ENCODE results near the gene LANCL2. TPM values are rescaled to one million over a fixed set of nuclear protein-coding genes. Genes with fewer than 3 reads are reported as not detected.

The LANCL2 gene
- total and polyA plus RNA-seq, 2 experiments from 2014 or later: 7.3 to 10.7 TPM

- DNase-seq (ENCODE audit: low spot score): no peak
- no peak for ATAC-seq
- H3K27ac Mint-ChIP-seq: no peak overlapping the region
- no peaks in the 10 kb centered on the region for H3F3A ChIP-seq (replicated peaks; ENCODE audit: low read depth)
- H3K27me3 Mint-ChIP-seq (ENCODE audit: insufficient read depth, low read depth, poor library complexity): peaks cover 9% of the 10 kb centered on the region
- no peak overlapping the region for H2AFZ ChIP-seq
- peaks cover 16% of the 10 kb centered on the region for H3K4me1 Mint-ChIP-seq
- no peaks in the 10 kb centered on the region; the same call in 2 of the 3 replicates for H3K36me3 Mint-ChIP-seq (ENCODE audit: low read depth)
- H4K20me1 ChIP-seq (replicated peaks; ENCODE audit: insufficient read depth): no peaks in the 10 kb centered on the region; the same call in 1 of the 2 replicates
- no peak overlapping the region for H3K4me2 ChIP-seq
- H3K4me1 ChIP-seq (ENCODE audit: insufficient read depth): peaks cover 7% of the 10 kb centered on the region; the same call in 1 of the 2 replicates
- no peaks in the 10 kb centered on the region for H3K27me3 ChIP-seq (ENCODE audit: insufficient read depth)
- no peak for TF ChIP-seq ETS1 (IDR thresholded peaks at IDR 0.05)
- H3K79me2 ChIP-seq (replicated peaks; ENCODE audit: insufficient read depth): no peaks in the 10 kb centered on the region
- H3K36me3 ChIP-seq (ENCODE audit: insufficient read depth): no peaks in the 10 kb centered on the region
- H3K4me3 ChIP-seq: no peak overlapping the region
- H3K9me2 ChIP-seq (ENCODE audit: insufficient read depth): no peaks in the 10 kb centered on the region
- H3K9me3 Mint-ChIP-seq: no peaks in the 10 kb centered on the region
- no peak overlapping the region for H3K4me3 Mint-ChIP-seq
- H3K27ac ChIP-seq (ENCODE audit: low read depth): no peak overlapping the region
Observed at GRCh38 chr7:55431898-55432297, 66.8 kb downstream of the LANCL2 start.

GRCh38 chr7:55432506-55432905 lies 67.4 kb downstream of the LANCL2 start:
- ATAC-seq (no peak), DNase-seq (ENCODE audit: low spot score) (no peak)
- H3K9me3 Mint-ChIP-seq: no peaks in the 10 kb centered on the region
- peak overlapping the region; percentile 7; the same call in 1 of the 2 replicates for H3K27ac Mint-ChIP-seq
- Histone ChIP-seq H3K36me3 (ENCODE audit: insufficient read depth) (no peaks in the 10 kb centered on the region), H3K4me1 (ENCODE audit: insufficient read depth) (0 out of 2 replicates have a peak, but pooled peaks cover 1% of the 10 kb centered on the region), H3K79me2 (replicated peaks; ENCODE audit: insufficient read depth) (no peaks in the 10 kb centered on the region), H2AFZ (no peak overlapping the region), H4K20me1 (replicated peaks; ENCODE audit: insufficient read depth) (no peaks in the 10 kb centered on the region; the same call in 1 of the 2 replicates), H3K27ac (ENCODE audit: low read depth) (no peak overlapping the region), H3K9me2 (ENCODE audit: insufficient read depth) (no peaks in the 10 kb centered on the region), H3F3A (replicated peaks; ENCODE audit: low read depth) (no peaks in the 10 kb centered on the region), H3K4me3 (no peak overlapping the region), H3K4me2 (no peak overlapping the region), H3K27me3 (ENCODE audit: insufficient read depth) (no peaks in the 10 kb centered on the region)
- H3K4me1 Mint-ChIP-seq: peaks cover 10% of the 10 kb centered on the region
- H3K27me3 Mint-ChIP-seq (ENCODE audit: insufficient read depth, low read depth, poor library complexity): peaks cover 9% of the 10 kb centered on the region
- no peaks in the 10 kb centered on the region; the same call in 2 of the 3 replicates for H3K36me3 Mint-ChIP-seq (ENCODE audit: low read depth)
- H3K4me3 Mint-ChIP-seq: no peak overlapping the region
- TF ChIP-seq NANOG (IDR thresholded peaks at IDR 0.05; ENCODE audit: borderline replicate concordance) (no peak), EZH2 (IDR thresholded peaks at IDR 0.05; ENCODE audit: low read depth, unreplicated experiment) (no peak), ZNF114 (CRISPR knock-in tag; IDR thresholded peaks at IDR 0.05) (no peak), CREB1 (CRISPR knock-in tag; IDR thresholded peaks at IDR 0.05; ENCODE audit: low read depth) (no peak), JUNB (IDR thresholded peaks at IDR 0.05; ENCODE audit: unreplicated experiment) (no peak), EZH2phosphoT487 (IDR thresholded peaks at IDR 0.05; ENCODE audit: unreplicated experiment) (no peak), POLR2AphosphoS5 (IDR thresholded peaks at IDR 0.05; ENCODE audit: low read depth) (no peak), ZNF331 (CRISPR knock-in tag; IDR thresholded peaks at IDR 0.05; ENCODE audit: low read depth) (no peak)
- TF ChIP-seq, protein P1, sequence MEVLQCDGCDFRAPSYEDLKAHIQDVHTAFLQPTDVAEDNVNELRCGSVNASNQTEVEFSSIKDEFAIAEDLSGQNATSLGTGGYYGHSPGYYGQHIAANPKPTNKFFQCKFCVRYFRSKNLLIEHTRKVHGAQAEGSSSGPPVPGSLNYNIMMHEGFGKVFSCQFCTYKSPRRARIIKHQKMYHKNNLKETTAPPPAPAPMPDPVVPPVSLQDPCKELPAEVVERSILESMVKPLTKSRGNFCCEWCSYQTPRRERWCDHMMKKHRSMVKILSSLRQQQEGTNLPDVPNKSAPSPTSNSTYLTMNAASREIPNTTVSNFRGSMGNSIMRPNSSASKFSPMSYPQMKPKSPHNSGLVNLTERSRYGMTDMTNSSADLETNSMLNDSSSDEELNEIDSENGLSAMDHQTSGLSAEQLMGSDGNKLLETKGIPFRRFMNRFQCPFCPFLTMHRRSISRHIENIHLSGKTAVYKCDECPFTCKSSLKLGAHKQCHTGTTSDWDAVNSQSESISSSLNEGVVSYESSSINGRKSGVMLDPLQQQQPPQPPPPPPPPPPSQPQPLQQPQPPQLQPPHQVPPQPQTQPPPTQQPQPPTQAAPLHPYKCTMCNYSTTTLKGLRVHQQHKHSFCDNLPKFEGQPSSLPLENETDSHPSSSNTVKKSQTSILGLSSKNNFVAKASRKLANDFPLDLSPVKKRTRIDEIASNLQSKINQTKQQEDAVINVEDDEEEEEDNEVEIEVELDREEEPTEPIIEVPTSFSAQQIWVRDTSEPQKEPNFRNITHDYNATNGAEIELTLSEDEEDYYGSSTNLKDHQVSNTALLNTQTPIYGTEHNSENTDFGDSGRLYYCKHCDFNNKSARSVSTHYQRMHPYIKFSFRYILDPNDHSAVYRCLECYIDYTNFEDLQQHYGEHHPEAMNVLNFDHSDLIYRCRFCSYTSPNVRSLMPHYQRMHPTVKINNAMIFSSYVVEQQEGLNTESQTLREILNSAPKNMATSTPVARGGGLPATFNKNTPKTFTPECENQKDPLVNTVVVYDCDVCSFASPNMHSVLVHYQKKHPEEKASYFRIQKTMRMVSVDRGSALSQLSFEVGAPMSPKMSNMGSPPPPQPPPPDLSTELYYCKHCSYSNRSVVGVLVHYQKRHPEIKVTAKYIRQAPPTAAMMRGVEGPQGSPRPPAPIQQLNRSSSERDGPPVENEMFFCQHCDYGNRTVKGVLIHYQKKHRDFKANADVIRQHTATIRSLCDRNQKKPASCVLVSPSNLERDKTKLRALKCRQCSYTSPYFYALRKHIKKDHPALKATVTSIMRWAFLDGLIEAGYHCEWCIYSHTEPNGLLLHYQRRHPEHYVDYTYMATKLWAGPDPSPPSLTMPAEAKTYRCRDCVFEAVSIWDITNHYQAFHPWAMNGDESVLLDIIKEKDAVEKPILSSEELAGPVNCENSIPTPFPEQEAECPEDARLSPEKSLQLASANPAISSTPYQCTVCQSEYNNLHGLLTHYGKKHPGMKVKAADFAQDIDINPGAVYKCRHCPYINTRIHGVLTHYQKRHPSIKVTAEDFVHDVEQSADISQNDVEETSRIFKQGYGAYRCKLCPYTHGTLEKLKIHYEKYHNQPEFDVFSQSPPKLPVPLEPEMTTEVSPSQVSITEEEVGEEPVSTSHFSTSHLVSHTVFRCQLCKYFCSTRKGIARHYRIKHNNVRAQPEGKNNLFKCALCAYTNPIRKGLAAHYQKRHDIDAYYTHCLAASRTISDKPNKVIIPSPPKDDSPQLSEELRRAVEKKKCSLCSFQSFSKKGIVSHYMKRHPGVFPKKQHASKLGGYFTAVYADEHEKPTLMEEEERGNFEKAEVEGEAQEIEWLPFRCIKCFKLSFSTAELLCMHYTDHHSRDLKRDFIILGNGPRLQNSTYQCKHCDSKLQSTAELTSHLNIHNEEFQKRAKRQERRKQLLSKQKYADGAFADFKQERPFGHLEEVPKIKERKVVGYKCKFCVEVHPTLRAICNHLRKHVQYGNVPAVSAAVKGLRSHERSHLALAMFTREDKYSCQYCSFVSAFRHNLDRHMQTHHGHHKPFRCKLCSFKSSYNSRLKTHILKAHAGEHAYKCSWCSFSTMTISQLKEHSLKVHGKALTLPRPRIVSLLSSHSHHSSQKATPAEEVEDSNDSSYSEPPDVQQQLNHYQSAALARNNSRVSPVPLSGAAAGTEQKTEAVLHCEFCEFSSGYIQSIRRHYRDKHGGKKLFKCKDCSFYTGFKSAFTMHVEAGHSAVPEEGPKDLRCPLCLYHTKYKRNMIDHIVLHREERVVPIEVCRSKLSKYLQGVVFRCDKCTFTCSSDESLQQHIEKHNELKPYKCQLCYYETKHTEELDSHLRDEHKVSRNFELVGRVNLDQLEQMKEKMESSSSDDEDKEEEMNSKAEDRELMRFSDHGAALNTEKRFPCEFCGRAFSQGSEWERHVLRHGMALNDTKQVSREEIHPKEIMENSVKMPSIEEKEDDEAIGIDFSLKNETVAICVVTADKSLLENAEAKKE (CRISPR knock-in tag; IDR thresholded peaks at IDR 0.05): no peak
- TF ChIP-seq, protein P2, sequence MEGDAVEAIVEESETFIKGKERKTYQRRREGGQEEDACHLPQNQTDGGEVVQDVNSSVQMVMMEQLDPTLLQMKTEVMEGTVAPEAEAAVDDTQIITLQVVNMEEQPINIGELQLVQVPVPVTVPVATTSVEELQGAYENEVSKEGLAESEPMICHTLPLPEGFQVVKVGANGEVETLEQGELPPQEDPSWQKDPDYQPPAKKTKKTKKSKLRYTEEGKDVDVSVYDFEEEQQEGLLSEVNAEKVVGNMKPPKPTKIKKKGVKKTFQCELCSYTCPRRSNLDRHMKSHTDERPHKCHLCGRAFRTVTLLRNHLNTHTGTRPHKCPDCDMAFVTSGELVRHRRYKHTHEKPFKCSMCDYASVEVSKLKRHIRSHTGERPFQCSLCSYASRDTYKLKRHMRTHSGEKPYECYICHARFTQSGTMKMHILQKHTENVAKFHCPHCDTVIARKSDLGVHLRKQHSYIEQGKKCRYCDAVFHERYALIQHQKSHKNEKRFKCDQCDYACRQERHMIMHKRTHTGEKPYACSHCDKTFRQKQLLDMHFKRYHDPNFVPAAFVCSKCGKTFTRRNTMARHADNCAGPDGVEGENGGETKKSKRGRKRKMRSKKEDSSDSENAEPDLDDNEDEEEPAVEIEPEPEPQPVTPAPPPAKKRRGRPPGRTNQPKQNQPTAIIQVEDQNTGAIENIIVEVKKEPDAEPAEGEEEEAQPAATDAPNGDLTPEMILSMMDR (conservative IDR thresholded peaks at IDR 0.05; ENCODE audit: low read depth in 2 of 2): no peak

Measured in GM23338 (cell line).